AML-193 (cell line): ENCODE results near the gene HSD11B1.
A peak's percentile ranks its signal among the peaks of the same experiment; 100 is the strongest.
"Not testable (repeated sequence)": the region's sequence is repeated elsewhere in the genome, so short reads cannot be mapped to it uniquely, and the experiment has no call there.

Experiments
- DNase-seq, 2 experiments: peaks; one replicate each; lab custom pipeline; 2025; lab: John Stamatoyannopoulos, UW

The HSD11B1 gene

GRCh38 chr1:209691237-209691636 is 13.4 kb upstream of the HSD11B1 start:
- no peak for DNase-seq

- DNase-seq: no peak
Observed at GRCh38 chr1:209692296-209692695, 12.3 kb upstream of the HSD11B1 start.

- peak; percentile 65 to 70 for DNase-seq
Observed at GRCh38 chr1:209692745-209693504, 11.7 kb upstream of the HSD11B1 start.

GRCh38 chr1:209696673-209697072 is 8.0 kb upstream of the HSD11B1 start:
- DNase-seq: no peak

GRCh38 chr1:209697126-209697525 is 7.5 kb upstream of the HSD11B1 start:
- no peak for DNase-seq

GRCh38 chr1:209700686-209701085 is 4.0 kb upstream of the HSD11B1 start:
- not testable (repeated sequence) for DNase-seq

GRCh38 chr1:209702832-209703231 is 1.8 kb upstream of the HSD11B1 start:
- DNase-seq: no peak

- DNase-seq: no peak
Observed at GRCh38 chr1:209703834-209704504, 677 bp upstream of the HSD11B1 start.

- DNase-seq: no peak
Observed at GRCh38 chr1:209705033-209705598, 470 bp downstream of the HSD11B1 start.

- no peak for DNase-seq
Observed at GRCh38 chr1:209706622-209707021, 2.0 kb downstream of the HSD11B1 start.

GRCh38 chr1:209707308-209707707 is 2.7 kb downstream of the HSD11B1 start:
- no peak for DNase-seq

- DNase-seq: no peak
Observed at GRCh38 chr1:209708297-209708696, 3.7 kb downstream of the HSD11B1 start.

- no peak for DNase-seq
Observed at GRCh38 chr1:209710093-209710492, 5.4 kb downstream of the HSD11B1 start.

- DNase-seq: no peak
Observed at GRCh38 chr1:209710847-209711246, 6.2 kb downstream of the HSD11B1 start.

- no peak for DNase-seq
Observed at GRCh38 chr1:209714338-209714737, 9.7 kb downstream of the HSD11B1 start.

GRCh38 chr1:209715314-209715713 is 10.7 kb downstream of the HSD11B1 start:
- DNase-seq: no peak

GRCh38 chr1:209717818-209718217 is 13.2 kb downstream of the HSD11B1 start:
- DNase-seq: no peak

GRCh38 chr1:209720326-209720725 is 15.7 kb downstream of the HSD11B1 start:
- no peak for DNase-seq

GRCh38 chr1:209720826-209721225 is 16.2 kb downstream of the HSD11B1 start:
- DNase-seq: no peak

- DNase-seq: no peak
Observed at GRCh38 chr1:209721323-209721722, 16.7 kb downstream of the HSD11B1 start.

- DNase-seq: no peak
Observed at GRCh38 chr1:209723265-209723664, 18.6 kb downstream of the HSD11B1 start.

GRCh38 chr1:209723756-209724693 is 19.4 kb downstream of the HSD11B1 start:
- no peak for DNase-seq
